Right forelimb (tissue), 1 donor: ENCODE measurements around the gene COX10.
"Not testable (repeated sequence)": the region's sequence is repeated elsewhere in the genome, so short reads cannot be mapped to it uniquely, and the experiment has no call there.

ENCODE experiments used
- DNase-seq: peaks from one replicate; pipeline ENCODE4 v3.0.0-alpha.2; 2018

COX10 gene

GRCh38 chr17:14123619-14124278 lies 54.4 kb downstream of the COX10 start:
- no peak for DNase-seq

DNA sequence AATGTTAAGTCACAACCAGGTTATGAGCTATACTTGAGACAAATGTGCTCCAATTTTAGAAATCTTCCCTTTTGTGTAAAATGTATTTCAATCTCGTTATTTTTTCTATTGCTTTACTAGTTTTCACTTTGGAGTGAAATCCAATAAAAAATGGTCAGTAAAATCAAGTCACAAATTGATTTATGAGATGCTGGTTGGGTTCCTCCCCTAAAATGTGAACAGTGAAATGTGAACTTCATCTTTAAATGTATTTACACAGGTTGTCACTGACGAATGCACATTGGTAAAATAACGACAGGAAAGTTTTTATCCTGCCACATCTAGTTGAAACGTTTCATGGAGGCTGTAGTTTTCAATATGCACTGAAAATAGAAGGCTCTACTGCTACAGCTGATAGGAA lies 55.5 kb downstream of the COX10 start:
- no peak for DNase-seq

- DNase-seq: no peak
These were observed 56.3 kb downstream of the COX10 start for GRCh38 chr17:14125518-14126137.

GRCh38 chr17:14133104-14133503 lies 63.8 kb downstream of the COX10 start:
- no peak for DNase-seq

DNA sequence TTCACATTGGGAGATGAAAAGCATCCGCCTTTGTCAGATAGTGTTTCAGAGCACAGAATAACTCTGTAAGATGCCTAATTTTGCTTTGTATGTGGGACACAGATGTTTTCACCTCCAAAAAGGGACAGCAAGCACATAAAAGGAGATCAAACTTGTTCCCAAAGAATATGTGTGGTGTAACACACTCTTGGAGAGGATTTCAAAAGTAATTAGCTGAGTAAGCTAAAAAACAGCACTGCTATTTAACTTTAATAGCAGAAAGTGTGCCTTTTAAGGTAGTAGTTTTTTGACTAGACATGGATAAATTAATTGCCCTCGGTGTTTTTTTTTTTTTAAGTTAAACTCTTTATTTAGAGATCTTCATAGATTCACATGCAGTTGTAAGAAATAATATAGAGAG lies 65.2 kb downstream of the COX10 start:
- no peak for DNase-seq

DNA sequence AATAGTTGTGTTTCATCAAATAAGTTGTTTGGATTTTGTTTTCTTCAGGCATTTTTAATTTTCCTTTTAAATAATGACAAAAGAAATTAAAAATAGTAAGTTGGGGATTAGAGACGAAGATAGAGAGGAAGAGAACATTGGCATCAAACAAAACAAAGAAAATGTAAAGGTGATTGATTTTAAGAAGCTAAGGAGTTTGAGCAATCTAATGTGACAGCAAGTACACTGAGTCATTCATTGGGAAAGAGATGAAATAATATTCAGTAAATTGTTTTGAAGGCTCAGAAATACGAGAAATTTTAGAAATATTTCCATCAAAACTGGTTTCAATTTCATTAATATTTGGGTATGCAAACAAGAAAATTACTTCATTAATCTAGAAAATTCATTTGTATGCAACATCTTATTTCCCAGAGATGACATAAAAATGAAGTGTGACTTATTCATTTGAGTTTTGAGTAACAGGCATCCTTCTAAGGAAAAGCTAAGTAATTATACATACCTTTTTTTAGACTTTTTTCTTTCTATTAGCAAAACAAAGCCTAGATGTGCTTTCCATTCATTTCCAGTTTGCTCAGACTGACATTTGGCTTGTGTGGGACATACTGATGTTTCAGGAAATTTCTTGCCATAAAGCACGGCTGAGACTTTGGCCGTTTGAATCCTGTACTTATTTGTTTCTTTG lies 66.7 kb downstream of the COX10 start:
- no peak for DNase-seq

GRCh38 chr17:14138649-14139048 lies 69.3 kb downstream of the COX10 start:
- DNase-seq: no peak

DNA sequence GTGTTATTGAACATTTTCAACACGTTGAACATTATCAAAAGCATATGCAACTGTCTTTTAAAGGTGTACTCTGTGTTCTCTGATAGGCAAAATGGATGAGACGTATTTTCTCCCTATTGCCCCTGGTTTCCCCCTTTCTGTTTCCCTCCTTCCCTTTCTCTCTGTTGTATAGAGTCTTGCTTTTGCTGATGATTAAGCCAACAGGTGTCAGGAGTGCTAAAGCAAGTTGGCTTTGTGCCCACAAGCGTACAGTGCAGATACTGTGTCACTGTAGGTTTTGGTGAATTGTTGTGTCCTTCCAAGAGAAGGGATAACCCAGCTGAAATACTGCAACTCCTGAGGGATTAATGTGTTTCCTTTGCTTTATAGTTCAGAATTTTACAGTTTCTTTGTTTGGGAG lies 74.4 kb downstream of the COX10 start:
- DNase-seq: no peak

DNA sequence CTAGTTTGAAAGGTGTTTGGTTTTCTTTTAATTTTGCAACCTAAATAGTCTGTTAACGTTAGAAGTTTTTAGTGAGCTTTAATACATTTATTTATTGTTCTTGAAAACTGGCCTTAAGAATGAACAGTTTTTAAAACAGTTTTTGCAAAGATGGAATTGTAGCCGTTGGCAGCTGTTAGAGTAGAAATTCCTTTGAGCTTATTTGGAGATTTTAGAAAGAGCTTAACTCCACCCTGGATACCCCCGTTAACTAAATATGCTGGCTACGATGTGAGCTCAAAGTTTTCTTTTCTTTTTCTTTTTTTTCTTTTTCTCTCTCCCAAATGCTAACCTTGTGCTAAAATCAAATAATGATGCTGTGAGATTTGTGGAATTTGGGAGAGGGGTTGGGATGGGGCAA lies 75.2 kb downstream of the COX10 start:
- no peak for DNase-seq

- no peak for DNase-seq
These were observed 80.4 kb downstream of the COX10 start for GRCh38 chr17:14149751-14150150.

DNA sequence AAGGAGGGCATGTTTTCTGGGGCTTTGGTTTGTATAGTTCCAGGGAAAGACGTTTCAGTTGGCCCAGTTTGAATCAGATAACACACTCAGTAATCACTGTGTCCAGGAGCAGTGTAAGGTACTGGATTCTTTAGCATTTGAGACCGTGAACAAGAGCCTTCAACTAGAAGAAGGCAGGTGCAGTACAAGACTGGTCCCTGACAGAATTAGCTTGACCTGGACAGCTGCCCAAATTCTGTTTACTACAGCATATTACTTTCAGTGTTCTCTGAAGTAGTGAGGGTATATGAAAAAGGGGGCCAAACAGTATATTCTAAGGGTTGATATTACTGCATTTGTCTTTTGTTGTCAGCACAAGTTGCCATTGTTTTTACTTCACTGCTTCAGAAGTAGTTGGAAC lies 81.3 kb downstream of the COX10 start:
- no peak for DNase-seq

GRCh38 chr17:14152721-14153120 lies 83.4 kb downstream of the COX10 start:
- no peak for DNase-seq

GRCh38 chr17:14153374-14153773 lies 84.1 kb downstream of the COX10 start:
- no peak for DNase-seq

GRCh38 chr17:14156689-14157088 lies 87.4 kb downstream of the COX10 start:
- DNase-seq: no peak

DNA sequence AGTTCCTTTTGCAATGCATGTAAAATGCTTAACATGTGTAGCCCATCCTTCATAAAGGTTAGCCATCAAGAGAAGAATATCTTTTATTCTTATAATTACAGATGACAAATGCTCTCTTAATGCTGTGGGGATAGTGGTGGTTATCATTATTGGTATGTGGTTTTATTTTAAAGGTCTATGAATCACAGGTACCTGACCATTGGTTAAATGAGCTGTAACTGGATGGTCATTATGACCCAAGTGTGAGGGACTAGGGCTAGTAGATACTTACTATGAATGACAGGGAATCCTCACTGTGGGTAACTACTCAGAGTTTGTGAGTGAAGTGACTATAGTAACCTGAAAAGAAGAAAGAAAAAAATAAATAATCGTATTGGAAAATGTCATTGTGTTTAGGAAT lies 88.5 kb downstream of the COX10 start:
- DNase-seq: no peak

GRCh38 chr17:14158707-14159106 lies 89.4 kb downstream of the COX10 start:
- no peak for DNase-seq

DNA sequence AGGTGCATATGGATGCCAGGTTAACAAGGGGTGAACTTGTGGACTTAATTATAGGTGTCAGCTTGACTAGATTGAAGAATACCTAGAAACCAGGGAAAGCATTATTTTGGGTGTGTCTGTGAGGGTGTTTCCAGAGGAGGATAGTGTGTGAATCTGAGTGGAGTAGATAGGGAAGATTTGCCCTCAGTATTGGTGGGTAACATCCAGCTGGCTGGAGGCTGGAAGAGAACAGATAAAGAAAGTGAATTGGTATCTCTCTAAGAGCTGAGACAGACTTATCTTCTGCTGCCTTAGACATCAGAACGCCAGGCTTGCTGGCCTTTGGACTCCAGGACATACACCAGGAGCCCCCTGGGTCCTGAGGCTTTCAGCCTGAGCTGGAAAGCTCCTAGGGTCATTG lies 92.1 kb downstream of the COX10 start:
- no peak for DNase-seq

DNA sequence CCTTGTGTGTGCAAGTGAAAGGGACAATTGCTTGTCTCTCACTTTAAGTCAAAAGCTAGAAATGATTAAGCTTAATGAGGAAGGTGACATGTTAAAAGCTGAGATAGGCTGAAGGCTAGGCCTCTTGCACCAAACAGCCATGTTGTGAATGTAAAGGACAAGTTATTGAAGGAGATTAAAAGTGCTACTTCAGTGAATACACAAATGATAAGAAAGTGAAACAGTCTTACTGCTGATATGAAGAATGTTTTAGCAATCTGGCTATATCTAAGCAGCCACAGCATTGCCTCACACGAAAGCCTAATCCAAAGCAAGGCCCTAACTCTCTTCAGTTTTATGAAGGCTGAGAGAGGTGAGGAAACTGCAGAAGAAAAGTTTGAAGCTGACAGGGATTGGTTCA lies 96.3 kb downstream of the COX10 start:
- DNase-seq: no peak

DNA sequence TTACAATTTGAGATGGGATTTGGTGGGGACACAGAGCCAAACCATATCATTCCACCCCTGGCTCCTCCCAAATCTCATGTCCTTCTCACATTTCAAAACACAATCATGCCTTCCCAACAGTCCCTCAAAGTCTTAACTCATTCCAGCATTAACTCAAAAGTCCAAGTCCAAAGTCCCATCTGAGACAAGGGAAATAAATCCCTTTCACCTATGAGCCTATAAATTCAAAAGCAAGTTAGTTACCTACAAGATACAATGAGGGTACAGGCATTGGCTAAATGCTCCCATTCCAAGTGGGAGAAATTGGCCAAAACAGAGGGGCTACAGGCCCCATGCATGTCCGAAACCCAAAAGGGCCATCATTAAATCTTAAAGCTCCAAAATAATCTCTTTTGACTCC lies 98.5 kb downstream of the COX10 start:
- not testable (repeated sequence) for DNase-seq

DNA sequence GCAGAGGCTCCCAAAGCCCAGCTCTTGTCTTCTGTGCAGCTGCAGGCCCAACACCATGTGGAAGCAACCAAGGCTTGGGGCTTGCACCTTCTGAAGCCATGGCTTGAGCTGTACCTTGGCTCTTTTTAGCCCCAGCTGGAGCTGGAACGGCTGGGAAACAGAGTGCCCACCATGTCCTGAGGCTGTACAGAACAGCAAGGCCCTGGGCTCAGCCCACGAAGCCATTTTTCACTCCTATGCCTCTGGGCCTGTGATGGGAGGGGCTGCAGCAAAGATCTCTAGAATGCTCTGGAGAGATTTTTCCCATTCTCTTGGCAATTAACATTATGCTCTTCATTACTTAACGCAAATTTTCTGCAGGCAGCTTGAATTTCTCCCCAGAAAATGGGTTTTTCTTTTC lies 99.3 kb downstream of the COX10 start:
- DNase-seq: no peak

- DNase-seq: no peak
These were observed 100.0 kb downstream of the COX10 start for GRCh38 chr17:14169287-14169686.

- DNase-seq: no peak
These were observed 100.6 kb downstream of the COX10 start for GRCh38 chr17:14169901-14170300.

GRCh38 chr17:14176989-14177388 lies 107.7 kb downstream of the COX10 start:
- DNase-seq: not testable (repeated sequence)

GRCh38 chr17:14177801-14178200 lies 108.5 kb downstream of the COX10 start:
- not testable (repeated sequence) for DNase-seq
